Measurements from ENCODE around the gene PHF3.

DNA sequence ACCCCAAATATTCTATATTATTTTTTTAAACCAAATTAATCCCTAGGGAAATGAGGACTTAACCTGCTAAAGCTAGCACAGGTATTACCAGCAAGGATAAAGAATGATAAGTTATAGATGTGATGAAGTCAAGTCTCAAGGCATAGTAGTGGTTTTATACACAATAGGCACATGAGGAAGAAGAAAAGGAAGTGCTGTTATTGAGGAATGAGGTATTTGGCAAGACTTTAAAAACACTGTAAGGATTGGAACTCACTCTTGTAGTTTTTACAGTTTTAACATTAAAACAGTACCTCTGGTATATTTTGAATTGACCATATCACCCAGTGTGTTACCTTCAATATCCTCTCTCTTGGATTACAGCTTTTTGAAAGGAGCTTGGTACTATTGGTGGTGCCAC lies 54.6 kb downstream of the PHF3 start:
- no peak for TF ChIP-seq POLR2A (IDR thresholded peaks at IDR 0.05)
- TF ChIP-seq, protein P1, sequence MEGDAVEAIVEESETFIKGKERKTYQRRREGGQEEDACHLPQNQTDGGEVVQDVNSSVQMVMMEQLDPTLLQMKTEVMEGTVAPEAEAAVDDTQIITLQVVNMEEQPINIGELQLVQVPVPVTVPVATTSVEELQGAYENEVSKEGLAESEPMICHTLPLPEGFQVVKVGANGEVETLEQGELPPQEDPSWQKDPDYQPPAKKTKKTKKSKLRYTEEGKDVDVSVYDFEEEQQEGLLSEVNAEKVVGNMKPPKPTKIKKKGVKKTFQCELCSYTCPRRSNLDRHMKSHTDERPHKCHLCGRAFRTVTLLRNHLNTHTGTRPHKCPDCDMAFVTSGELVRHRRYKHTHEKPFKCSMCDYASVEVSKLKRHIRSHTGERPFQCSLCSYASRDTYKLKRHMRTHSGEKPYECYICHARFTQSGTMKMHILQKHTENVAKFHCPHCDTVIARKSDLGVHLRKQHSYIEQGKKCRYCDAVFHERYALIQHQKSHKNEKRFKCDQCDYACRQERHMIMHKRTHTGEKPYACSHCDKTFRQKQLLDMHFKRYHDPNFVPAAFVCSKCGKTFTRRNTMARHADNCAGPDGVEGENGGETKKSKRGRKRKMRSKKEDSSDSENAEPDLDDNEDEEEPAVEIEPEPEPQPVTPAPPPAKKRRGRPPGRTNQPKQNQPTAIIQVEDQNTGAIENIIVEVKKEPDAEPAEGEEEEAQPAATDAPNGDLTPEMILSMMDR (IDR thresholded peaks at IDR 0.05 in 4 of 5, conservative IDR thresholded peaks at IDR 0.05 in 1 of 5) = no peak
